Suprapubic skin (tissue), 4 donors: ENCODE measurements around the gene PIP4K2B. TPM values are rescaled to one million over a fixed set of nuclear protein-coding genes. Genes with fewer than 3 reads are reported as not detected.

Experiments
- DNase-seq, 2 donors: peaks; one replicate each; pipeline ENCODE4 v3.0.0-alpha.2; 2019; ENCODE audit warnings: low spot score in 2 of 2
- H3K27ac ChIP-seq: fragments of 200-600 bp; sonication (generic); one replicate; pipeline ENCODE4 v1.5.1; 2019
- H3K27me3 ChIP-seq: fragments of 200-600 bp; sonication (generic); one replicate; pipeline ENCODE4 v1.5.1; 2019
- H3K36me3 ChIP-seq: fragments of 200-600 bp; sonication (generic); one replicate; pipeline ENCODE4 v1.5.1; 2019
- H3K4me1 ChIP-seq: fragments of 200-600 bp; sonication (generic); one replicate; pipeline ENCODE4 v1.5.1; 2019
- H3K4me3 ChIP-seq: fragments of 200-600 bp; sonication (generic); one replicate; pipeline ENCODE4 v1.5.1; 2019; ENCODE audit warnings: mild to moderate bottlenecking
- H3K9me3 ChIP-seq: fragments of 200-600 bp; sonication (generic); one replicate; pipeline ENCODE4 v1.5.1; 2019
- CTCF ChIP-seq, 2 donors: fragments of 200-600 bp in 1 of 2; fragments of 450-650 bp in 1 of 2; sonication (generic) in 1 of 2; IDR thresholded peaks; one replicate each; pipeline ENCODE4 v1.5.1; 2016 to 2019; ENCODE audit warnings: antibody characterized with exemption in 2 of 2, mild to moderate bottlenecking in 1 of 2, moderate library complexity in 1 of 2
- EP300 ChIP-seq: sonication (generic); formaldehyde crosslinking; IDR thresholded peaks from one replicate; pipeline ENCODE4 v1.6.1; 2017; ENCODE audit warnings: antibody characterized with exemption
- POLR2A ChIP-seq, 2 donors: fragments of 450-650 bp; IDR thresholded peaks; one replicate each; pipeline ENCODE4 v1.6.1; 2017; ENCODE audit warnings: antibody characterized with exemption in 2 of 2, mild to moderate bottlenecking in 2 of 2, moderate library complexity in 2 of 2
- POLR2AphosphoS5 ChIP-seq, 3 donors: sonication (generic); formaldehyde crosslinking; IDR thresholded peaks; one replicate each; pipeline ENCODE4 v1.6.1; 2017; ENCODE audit warnings: antibody characterized with exemption in 3 of 3
- WGBS: methylation state at CpG from one replicate; pipeline ENCODE4 v1.1.5; 2018; 5-methylcytosine and 5-hydroxymethylcytosine counted together
- total RNA-seq, 4 donors: library from RNA; depleted of rRNA; stranded (reverse); fragments of >200 nt; gene quantifications; one replicate each; pipeline ENCODE4 v1.1.0, GENCODE V29; 2016

The PIP4K2B gene
- total RNA-seq, result 10 to 100 TPM; 31.0 to 46.7 (median 38.6) TPM

DNA sequence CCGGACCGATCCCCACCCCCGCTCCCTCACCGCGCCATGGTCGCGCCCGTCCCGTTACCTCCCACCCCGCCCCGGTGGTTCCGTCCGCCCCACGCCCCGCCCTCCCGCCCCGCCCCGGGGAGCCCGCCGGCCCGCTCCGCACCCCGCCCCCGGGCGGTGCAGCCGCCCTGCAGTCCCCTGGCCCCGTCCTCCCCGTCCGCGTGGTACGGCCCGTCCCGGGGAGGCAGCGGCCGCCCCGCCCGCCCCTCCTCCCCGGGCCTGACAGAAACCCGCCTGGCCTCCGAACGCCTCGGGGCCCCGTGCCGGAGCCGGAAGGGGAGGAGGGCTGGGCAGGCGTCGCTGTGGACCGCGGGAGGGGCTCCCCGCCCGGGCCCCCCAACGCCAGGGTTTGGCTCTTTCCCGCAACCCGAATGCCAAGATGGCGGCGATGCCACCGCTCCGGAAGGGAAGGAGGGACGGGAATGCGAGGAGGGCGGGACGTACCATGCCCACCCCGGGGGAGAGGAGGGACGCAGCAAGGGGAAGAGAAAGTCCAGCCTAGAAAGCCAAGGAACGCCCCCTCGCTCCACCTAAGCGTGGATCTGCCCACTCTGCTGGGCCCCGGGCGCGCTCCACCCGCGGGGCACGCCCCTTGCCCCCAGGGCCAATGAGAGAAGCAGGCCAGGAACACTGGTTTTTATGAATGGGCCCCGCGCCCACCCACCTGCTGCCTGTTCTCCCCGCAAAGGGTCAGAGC is at the start of gene PIP4K2B:
Gene PIP4K2B, minus strand, starts transcription at position 56 of the 736 bp plus-strand sequence. CDS start 132 bp downstream, outside the sequence.
- WGBS, result 8% methylated on average over 2 of the region's 76 CpGs
- DNase-seq, result peak; percentile 98
- Histone ChIP-seq H3K4me1 (peaks cover 34% of the 10 kb centered on the region), H3K27ac (peak within 1 kb of the TSS; percentile 100), H3K27me3 (no peaks in the 10 kb centered on the region), H3K4me3 (peak within 1 kb of the TSS; percentile 94), H3K36me3 (peaks cover 33% of the 10 kb centered on the region), H3K9me3 (no peaks in the 10 kb centered on the region)
- TF ChIP-seq EP300 (no peak), POLR2AphosphoS5 (IDR thresholded peaks at IDR 0.05) (peak in 2 of 3 donors; percentile 85 to 92), POLR2A (IDR thresholded peaks at IDR 0.05) (peak in 1 of 2 donors; percentile 19)

DNA sequence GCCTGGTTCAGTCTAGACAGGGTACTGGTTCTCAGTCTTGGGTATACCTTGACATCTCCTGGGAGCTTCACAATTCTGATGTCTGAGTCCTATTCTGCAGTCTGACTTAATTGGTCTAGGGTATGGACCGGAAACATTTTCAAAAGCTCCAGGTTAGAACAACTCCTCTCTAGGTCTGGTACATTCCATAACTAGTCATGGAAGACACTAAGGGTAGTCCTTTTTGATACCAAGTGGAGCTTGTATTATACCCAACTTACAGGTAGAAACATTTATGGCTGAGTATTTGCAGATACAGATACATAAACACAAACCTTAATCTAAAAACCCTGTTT is 49.2 kb upstream of the PIP4K2B start:
- TF ChIP-seq EP300 (no peak), POLR2AphosphoS5 (IDR thresholded peaks at IDR 0.05) (no peak), CTCF (IDR thresholded peaks at IDR 0.05) (no peak), POLR2A (IDR thresholded peaks at IDR 0.05) (no peak)
- WGBS, result 100% methylated on average over 1 of the region's 1 CpG
- H3K36me3 ChIP-seq, result peaks cover 48% of the 10 kb centered on the region

GRCh38 chr17:38844261-38844757 is 45.0 kb upstream of the PIP4K2B start:
- Histone ChIP-seq H3K4me1 (no peaks in the 10 kb centered on the region), H3K36me3 (peaks cover 25% of the 10 kb centered on the region), H3K27me3 (no peaks in the 10 kb centered on the region), H3K27ac (no peak overlapping the region), H3K4me3 (no peak overlapping the region), H3K9me3 (no peaks in the 10 kb centered on the region)
- TF ChIP-seq EP300 (no peak), POLR2A (IDR thresholded peaks at IDR 0.05) (no peak), POLR2AphosphoS5 (IDR thresholded peaks at IDR 0.05) (no peak), CTCF (IDR thresholded peaks at IDR 0.05) (no peak)
- no peak for DNase-seq
- 35% methylated on average over 13 of the region's 13 CpGs for WGBS

More for the DNA sequence above, 49.2 kb upstream of the PIP4K2B start:
- Histone ChIP-seq H3K27me3 (no peaks in the 10 kb centered on the region), H3K9me3 (no peaks in the 10 kb centered on the region), H3K4me1 (peaks cover 23% of the 10 kb centered on the region), H3K27ac (no peak overlapping the region), H3K4me3 (no peak overlapping the region)
- DNase-seq, result no peak

GRCh38 chr17:38825762-38826247 is 26.4 kb upstream of the PIP4K2B start:
- no peak for TF ChIP-seq POLR2AphosphoS5 (IDR thresholded peaks at IDR 0.05)
- TF ChIP-seq CTCF (IDR thresholded peaks at IDR 0.05), result no peak
- TF ChIP-seq EP300, result no peak
- TF ChIP-seq POLR2A (IDR thresholded peaks at IDR 0.05), result no peak
- DNase-seq, result no peak
- WGBS, result 92% methylated on average over 17 of the region's 17 CpGs
- peak overlapping the region; percentile 96 for H3K4me3 ChIP-seq
- H3K36me3 ChIP-seq, result peaks cover 7% of the 10 kb centered on the region
- peak overlapping the region; percentile 96 for H3K27ac ChIP-seq
- no peaks in the 10 kb centered on the region for H3K27me3 ChIP-seq
- H3K9me3 ChIP-seq, result no peaks in the 10 kb centered on the region
- peaks cover 22% of the 10 kb centered on the region for H3K4me1 ChIP-seq

- H3K36me3 ChIP-seq, result peaks cover 14% of the 10 kb centered on the region
- WGBS, result under 1% methylated on average over 41 of the region's 55 CpGs
- peak within 1 kb of the TSS; percentile 96 for H3K4me3 ChIP-seq
- no peaks in the 10 kb centered on the region for H3K9me3 ChIP-seq
- TF ChIP-seq POLR2AphosphoS5 (IDR thresholded peaks at IDR 0.05) (peak; percentile 98 to 100 (median 100)), POLR2A (IDR thresholded peaks at IDR 0.05) (peak; percentile 68 to 93), EP300 (no peak), CTCF (IDR thresholded peaks at IDR 0.05) (no peak)
- H3K4me1 ChIP-seq, result peaks cover 22% of the 10 kb centered on the region
- no peaks in the 10 kb centered on the region for H3K27me3 ChIP-seq
- peak within 1 kb of the TSS; percentile 96 for H3K27ac ChIP-seq
- peak; percentile 97 to 98 for DNase-seq
These were observed 25.8 kb upstream of the PIP4K2B start, which contains the start of gene CWC25 for GRCh38 chr17:38824899-38825761. Gene CWC25 (minus strand): TSS chr17:38825321. CDS start chr17:38825183, 138 bp downstream.
